Fibroblast of villous mesenchyme (primary cell): ENCODE data around the gene FAM174B. TPM values are rescaled to one million over a fixed set of nuclear protein-coding genes. Genes with fewer than 3 reads are reported as not detected.

Experiments
- DNase-seq: peaks from one replicate; pipeline ENCODE4 v3.0.0-alpha.2; 2010; ENCODE audit warnings: low read depth
- H3K4me3 ChIP-seq: 2 replicates; pipeline ENCODE4 v1.5.1; 2011; ENCODE audit warnings: low read depth, mild to moderate bottlenecking, low read length
- total RNA-seq: library from RNA; depleted of rRNA; stranded (reverse); fragments of >200 nt; gene quantifications from 2 replicates; pipeline ENCODE4 v1.2.3, GENCODE V29; 2012
- TF ChIP-seq, protein P1 (sequence below): IDR thresholded peaks from 2 replicates; pipeline ENCODE4 v1.5.1; 2012; ENCODE audit warnings: low read depth, mild to moderate bottlenecking, low read length; ENCODE audit not compliant: insufficient read depth

The FAM174B gene
- total RNA-seq, 1 donor = 3.9 TPM

DNA sequence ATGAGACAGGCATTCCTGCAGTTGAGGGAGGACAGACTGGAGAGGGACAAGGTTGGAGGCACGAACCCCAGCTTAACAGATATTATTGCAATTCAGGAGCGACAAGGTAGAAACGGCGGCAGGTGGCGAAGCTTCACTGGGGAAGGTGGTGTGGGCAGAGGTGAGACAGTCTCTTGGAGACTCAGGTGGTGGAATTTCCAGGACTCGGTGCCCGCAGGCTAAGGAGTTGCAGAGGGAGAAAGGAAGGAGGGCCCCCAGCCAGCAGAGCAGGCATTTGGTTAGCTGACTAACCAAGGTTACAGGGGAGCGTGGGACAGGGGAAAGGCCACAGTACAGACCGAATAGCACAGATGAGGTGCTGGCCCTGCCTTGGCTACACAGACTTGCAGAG lies 3.0 kb downstream of the FAM174B start:
- H3K4me3 ChIP-seq = no peak overlapping the region
- TF ChIP-seq, protein P1, sequence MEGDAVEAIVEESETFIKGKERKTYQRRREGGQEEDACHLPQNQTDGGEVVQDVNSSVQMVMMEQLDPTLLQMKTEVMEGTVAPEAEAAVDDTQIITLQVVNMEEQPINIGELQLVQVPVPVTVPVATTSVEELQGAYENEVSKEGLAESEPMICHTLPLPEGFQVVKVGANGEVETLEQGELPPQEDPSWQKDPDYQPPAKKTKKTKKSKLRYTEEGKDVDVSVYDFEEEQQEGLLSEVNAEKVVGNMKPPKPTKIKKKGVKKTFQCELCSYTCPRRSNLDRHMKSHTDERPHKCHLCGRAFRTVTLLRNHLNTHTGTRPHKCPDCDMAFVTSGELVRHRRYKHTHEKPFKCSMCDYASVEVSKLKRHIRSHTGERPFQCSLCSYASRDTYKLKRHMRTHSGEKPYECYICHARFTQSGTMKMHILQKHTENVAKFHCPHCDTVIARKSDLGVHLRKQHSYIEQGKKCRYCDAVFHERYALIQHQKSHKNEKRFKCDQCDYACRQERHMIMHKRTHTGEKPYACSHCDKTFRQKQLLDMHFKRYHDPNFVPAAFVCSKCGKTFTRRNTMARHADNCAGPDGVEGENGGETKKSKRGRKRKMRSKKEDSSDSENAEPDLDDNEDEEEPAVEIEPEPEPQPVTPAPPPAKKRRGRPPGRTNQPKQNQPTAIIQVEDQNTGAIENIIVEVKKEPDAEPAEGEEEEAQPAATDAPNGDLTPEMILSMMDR = no peak
- no peak for DNase-seq

DNA sequence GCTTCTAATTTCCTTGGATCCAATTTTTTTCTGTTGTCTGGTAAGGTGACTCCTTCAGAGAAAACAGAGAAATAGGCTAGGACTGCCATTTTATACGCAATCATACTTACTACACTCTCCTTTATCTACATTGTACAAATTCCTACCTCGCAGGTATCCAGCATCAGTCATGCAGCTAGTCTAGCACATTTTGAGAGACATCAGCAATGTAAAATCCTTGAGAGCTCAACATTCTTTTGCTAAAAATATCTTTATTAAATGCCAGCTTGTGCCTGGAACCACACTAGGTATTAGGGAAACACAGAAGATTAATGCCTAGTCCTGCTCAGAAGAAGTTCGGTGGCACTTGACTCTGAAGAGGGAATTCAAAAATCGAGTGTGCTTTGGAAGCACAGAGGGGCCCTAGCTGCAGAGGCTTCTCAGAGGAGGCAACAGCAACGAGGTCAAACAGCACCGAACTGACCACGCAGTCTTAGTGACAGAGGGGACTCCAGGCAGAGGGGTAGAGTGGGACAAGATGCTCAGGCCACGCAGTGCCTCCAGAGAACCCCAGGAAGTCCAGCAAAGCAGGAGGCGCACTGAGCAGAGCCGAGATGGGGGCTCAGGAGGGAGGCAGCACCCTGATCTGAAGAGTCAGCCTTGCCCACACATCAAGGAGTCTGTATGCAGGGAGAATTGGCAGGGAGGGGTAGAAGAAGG lies 3.5 kb downstream of the FAM174B start:
- no peak overlapping the region for H3K4me3 ChIP-seq
- TF ChIP-seq, protein P1 = no peak
- DNase-seq = no peak

DNA sequence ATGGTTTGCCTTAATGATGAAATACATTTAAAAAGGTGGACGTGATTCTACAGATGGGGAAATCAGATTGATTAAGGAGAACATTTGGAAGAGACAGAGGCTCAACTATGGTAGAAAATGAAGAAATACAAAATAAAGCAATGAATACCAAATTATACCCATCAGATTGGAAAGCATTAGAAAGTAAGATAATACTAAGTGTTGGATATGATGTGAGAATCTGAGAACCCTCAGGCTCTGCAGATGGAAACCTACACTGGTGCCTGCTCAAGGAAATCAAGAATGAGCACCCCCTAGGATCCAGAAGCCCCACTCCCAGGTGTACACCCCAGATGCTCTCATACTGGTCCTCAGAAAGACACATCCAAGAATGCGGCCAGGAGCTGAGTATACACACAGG lies 4.6 kb downstream of the FAM174B start:
- no peak for DNase-seq
- TF ChIP-seq, protein P1 = no peak
- no peak overlapping the region for H3K4me3 ChIP-seq

DNA sequence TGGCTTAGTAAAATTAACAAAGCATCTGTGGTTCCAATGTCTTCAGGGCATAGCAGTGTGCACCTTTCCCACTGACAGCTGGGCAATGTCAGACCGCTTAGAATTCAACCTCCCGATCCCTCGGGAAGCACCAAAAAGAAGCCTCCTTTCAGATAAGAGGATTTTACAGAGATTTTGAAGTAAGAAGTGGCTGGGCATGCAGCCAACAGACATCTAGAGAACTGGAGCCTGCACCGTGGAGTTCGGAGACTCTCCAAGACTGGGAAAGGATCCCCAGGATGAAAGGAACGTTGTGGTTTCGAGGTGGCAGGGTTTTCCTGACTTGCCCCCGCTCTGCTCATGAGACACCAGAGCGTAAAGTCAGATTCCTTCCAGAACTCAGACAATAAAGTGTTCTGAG lies 5.3 kb downstream of the FAM174B start:
- no peak overlapping the region for H3K4me3 ChIP-seq
- TF ChIP-seq, protein P1 = no peak
- DNase-seq = peak; percentile 90

DNA sequence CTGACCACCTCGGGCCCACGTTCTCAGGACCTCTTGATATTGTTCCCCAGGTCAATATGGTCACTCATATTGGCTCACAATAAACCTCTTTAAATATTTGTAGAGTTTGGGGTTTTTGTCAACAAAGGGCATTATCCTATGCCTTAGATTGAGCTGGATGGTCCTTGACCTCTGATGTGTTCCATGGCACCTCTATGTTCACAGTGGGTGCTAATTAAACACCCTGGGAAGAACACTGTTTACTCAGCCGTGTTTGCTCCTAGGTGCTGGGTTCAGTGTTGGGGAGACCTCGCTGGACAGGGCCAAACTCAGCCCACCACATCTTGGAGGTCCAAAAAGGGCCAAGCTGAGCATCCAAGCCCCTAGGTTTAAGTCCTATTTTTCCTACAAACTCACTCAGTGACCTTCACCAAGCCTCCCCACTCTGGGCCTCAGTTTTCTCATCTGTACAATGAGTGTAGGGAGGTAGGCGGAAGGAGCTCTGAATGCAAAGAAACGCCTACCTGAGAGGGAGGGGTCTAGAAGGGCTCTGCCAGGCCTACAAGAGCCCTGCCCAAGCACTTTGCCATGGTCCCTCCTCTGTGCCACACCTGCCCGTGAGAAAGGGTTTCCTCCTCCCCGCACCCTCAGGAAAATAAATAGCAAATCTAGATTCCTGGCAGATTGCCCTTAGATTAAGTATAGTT lies 7.2 kb downstream of the FAM174B start:
- TF ChIP-seq, protein P1 = no peak
- no peak overlapping the region for H3K4me3 ChIP-seq
- DNase-seq = no peak

- DNase-seq = no peak
- no peak overlapping the region for H3K4me3 ChIP-seq
- TF ChIP-seq, protein P1 = no peak
These were observed 8.0 kb downstream of the FAM174B start for GRCh38 chr15:92647467-92648163.
